ENCODE results near the gene ITGB8.

Gene ITGB8

DNA sequence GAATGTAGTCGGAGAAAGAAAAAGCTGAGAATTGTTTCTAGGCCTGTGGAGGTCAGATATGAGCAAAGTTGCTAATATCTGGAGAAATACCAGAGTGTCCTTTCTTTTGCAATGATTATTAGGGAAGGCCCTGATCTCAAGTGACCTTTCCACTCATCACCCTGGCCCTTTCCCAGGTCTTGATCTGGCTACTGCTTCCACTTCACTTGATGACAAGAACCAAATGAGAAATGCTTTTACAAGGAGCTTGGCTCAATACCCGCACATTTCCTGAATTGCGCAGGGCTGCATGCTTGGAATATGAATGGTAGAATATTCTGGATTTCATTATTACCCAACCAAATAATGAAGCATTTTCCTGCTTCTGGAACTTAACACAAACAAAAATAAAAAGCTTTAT is 104.6 kb downstream of the ITGB8 start:
- no peak for DNase-seq (ENCODE audit: low read depth in 1 of 2, low spot score in 1 of 2)
- H3K27me3 ChIP-seq (ENCODE audit: insufficient read depth, poor library complexity, severe bottlenecking), result no peaks in the 10 kb centered on the region
- H3K27ac ChIP-seq (replicated peaks), result no peak overlapping the region
- TF ChIP-seq, protein P1, sequence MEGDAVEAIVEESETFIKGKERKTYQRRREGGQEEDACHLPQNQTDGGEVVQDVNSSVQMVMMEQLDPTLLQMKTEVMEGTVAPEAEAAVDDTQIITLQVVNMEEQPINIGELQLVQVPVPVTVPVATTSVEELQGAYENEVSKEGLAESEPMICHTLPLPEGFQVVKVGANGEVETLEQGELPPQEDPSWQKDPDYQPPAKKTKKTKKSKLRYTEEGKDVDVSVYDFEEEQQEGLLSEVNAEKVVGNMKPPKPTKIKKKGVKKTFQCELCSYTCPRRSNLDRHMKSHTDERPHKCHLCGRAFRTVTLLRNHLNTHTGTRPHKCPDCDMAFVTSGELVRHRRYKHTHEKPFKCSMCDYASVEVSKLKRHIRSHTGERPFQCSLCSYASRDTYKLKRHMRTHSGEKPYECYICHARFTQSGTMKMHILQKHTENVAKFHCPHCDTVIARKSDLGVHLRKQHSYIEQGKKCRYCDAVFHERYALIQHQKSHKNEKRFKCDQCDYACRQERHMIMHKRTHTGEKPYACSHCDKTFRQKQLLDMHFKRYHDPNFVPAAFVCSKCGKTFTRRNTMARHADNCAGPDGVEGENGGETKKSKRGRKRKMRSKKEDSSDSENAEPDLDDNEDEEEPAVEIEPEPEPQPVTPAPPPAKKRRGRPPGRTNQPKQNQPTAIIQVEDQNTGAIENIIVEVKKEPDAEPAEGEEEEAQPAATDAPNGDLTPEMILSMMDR (IDR thresholded peaks at IDR 0.05; ENCODE audit: insufficient read depth, low read length), result no peak
- TF ChIP-seq GABPA (IDR thresholded peaks at IDR 0.05; ENCODE audit: low read depth), result no peak
- no peak for TF ChIP-seq POLR2AphosphoS5 (IDR thresholded peaks at IDR 0.05; ENCODE audit: low read depth)
- no peak for TF ChIP-seq SPI1 (IDR thresholded peaks at IDR 0.05; ENCODE audit: borderline replicate concordance, low read depth)
- TF ChIP-seq, protein P2, sequence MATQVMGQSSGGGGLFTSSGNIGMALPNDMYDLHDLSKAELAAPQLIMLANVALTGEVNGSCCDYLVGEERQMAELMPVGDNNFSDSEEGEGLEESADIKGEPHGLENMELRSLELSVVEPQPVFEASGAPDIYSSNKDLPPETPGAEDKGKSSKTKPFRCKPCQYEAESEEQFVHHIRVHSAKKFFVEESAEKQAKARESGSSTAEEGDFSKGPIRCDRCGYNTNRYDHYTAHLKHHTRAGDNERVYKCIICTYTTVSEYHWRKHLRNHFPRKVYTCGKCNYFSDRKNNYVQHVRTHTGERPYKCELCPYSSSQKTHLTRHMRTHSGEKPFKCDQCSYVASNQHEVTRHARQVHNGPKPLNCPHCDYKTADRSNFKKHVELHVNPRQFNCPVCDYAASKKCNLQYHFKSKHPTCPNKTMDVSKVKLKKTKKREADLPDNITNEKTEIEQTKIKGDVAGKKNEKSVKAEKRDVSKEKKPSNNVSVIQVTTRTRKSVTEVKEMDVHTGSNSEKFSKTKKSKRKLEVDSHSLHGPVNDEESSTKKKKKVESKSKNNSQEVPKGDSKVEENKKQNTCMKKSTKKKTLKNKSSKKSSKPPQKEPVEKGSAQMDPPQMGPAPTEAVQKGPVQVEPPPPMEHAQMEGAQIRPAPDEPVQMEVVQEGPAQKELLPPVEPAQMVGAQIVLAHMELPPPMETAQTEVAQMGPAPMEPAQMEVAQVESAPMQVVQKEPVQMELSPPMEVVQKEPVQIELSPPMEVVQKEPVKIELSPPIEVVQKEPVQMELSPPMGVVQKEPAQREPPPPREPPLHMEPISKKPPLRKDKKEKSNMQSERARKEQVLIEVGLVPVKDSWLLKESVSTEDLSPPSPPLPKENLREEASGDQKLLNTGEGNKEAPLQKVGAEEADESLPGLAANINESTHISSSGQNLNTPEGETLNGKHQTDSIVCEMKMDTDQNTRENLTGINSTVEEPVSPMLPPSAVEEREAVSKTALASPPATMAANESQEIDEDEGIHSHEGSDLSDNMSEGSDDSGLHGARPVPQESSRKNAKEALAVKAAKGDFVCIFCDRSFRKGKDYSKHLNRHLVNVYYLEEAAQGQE (IDR thresholded peaks at IDR 0.05; ENCODE audit: insufficient replicate concordance, low read depth), result no peak
- H3K4me3 ChIP-seq (replicated peaks; ENCODE audit: insufficient read depth, low read length), result no peak overlapping the region

DNA sequence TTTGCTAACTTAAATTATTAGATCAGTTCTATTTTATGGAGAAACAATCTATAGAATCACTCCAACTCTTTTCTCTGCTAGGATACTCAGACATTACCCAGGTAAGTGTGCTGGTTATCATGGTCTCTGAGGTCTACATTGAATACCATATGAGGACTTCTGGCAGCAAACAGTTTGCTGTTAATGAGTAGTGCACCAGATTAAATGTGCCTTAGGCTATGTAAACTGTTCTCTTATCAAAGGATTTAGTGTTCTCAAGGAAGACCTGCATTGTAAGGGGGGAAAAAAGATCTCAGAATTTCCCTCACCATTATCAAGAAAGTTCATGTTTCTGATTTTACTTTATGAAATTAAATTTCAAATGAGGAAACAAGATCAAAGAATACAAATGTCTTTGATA is 107.5 kb downstream of the ITGB8 start:
- DNase-seq (ENCODE audit: low read depth in 1 of 2, low spot score in 1 of 2), result no peak
- Histone ChIP-seq H3K27ac (replicated peaks) (no peak overlapping the region), H3K4me3 (replicated peaks; ENCODE audit: insufficient read depth, low read length) (no peak overlapping the region), H3K27me3 (ENCODE audit: insufficient read depth, poor library complexity, severe bottlenecking) (no peaks in the 10 kb centered on the region)
- TF ChIP-seq POLR2AphosphoS5 (IDR thresholded peaks at IDR 0.05; ENCODE audit: low read depth) (no peak), SPI1 (IDR thresholded peaks at IDR 0.05; ENCODE audit: borderline replicate concordance, low read depth) (no peak), GABPA (IDR thresholded peaks at IDR 0.05; ENCODE audit: low read depth) (no peak)
- TF ChIP-seq, protein P2 (IDR thresholded peaks at IDR 0.05; ENCODE audit: insufficient replicate concordance, low read depth), result no peak
- TF ChIP-seq, protein P1 (IDR thresholded peaks at IDR 0.05; ENCODE audit: insufficient read depth, low read length), result no peak

DNA sequence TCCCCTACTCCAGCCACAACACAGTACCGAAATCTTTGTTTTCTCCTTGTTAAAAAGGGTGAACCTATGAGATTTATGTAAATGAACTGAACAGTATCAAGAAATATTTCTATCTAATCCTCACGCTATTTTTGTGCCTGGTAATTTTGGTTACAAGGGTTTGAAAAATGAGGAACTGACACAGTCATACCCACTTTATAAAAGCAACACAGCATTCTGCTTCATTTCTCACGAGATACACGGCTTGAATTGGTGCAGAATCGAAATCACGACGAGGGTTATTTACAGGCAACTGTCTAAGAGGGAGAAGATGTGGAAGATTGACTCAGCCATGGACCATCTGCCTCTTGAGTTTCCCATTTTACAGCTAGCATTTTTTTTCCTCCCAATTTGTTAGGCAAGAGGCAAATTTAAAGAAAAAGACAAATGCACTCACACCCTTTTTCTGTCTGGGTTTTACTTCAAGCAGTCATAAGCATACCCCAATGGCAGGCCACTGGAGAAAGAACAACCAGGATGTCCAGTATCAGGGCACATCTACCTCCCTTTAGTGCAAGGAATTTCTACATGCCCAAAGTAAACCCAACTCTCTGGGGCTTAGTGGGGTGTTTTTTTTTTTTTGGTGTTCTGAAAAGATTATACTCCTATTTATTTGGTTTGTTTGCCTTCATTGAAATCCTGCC is 108.1 kb downstream of the ITGB8 start:
- Histone ChIP-seq H3K27me3 (ENCODE audit: insufficient read depth, poor library complexity, severe bottlenecking) (no peaks in the 10 kb centered on the region), H3K27ac (replicated peaks) (no peak overlapping the region), H3K4me3 (replicated peaks; ENCODE audit: insufficient read depth, low read length) (no peak overlapping the region)
- TF ChIP-seq SPI1 (IDR thresholded peaks at IDR 0.05; ENCODE audit: borderline replicate concordance, low read depth) (peak; percentile 94), GABPA (IDR thresholded peaks at IDR 0.05; ENCODE audit: low read depth) (no peak)
- peak in 1 of 2 experiments; percentile 32 for DNase-seq (ENCODE audit: low read depth in 1 of 2, low spot score in 1 of 2)

DNA sequence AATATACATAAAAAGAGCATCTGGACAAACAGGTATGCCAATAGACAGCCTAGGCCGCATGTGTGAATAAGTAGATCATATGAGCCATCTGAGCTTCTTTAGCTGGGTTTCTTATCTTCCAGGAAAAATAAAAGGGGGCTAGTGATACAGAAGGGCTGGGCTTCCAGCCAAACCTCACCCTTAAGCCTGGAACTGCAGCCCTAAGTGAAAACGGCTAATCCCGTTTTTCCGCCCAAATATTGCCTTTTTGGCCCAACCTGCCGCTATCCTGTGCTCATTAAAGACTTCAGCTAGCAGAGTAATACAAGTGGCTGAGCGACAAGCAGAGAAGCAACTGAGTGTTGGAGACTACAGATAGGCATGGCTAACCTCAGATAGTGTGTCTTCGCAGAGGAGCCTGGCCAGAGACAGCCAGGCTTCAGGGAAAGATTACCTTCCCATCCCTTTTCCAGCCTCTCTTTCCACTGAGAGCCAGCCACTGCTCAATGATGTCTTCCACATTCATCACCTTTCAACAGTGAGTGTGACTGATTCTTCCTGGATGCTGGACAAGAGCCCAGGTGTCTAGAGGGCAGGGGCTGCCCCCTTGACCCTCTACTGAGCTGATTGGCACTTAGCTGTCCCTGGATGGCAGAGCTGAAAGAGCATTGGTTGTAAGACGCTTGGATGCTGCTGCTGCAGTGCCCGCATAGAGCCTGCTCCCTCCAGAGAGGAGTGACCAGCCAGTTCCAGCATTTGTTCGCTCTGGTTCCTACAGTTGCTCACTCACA is 108.9 kb downstream of the ITGB8 start:
- TF ChIP-seq, protein P1 (IDR thresholded peaks at IDR 0.05; ENCODE audit: insufficient read depth, low read length), result no peak
- no peak for TF ChIP-seq SPI1 (IDR thresholded peaks at IDR 0.05; ENCODE audit: borderline replicate concordance, low read depth)
- no peak for TF ChIP-seq GABPA (IDR thresholded peaks at IDR 0.05; ENCODE audit: low read depth)
- TF ChIP-seq, protein P2 (IDR thresholded peaks at IDR 0.05; ENCODE audit: insufficient replicate concordance, low read depth), result no peak
- TF ChIP-seq POLR2AphosphoS5 (IDR thresholded peaks at IDR 0.05; ENCODE audit: low read depth), result no peak
- no peak for DNase-seq (ENCODE audit: low read depth in 1 of 2, low spot score in 1 of 2)
- H3K27ac ChIP-seq (replicated peaks), result no peak overlapping the region
- H3K4me3 ChIP-seq (replicated peaks; ENCODE audit: insufficient read depth, low read length), result no peak overlapping the region
- H3K27me3 ChIP-seq (ENCODE audit: insufficient read depth, poor library complexity, severe bottlenecking), result no peaks in the 10 kb centered on the region
